Lung (tissue), 12 donors: ENCODE results near the gene RAC3. TPM values are rescaled to one million over a fixed set of nuclear protein-coding genes. Genes with fewer than 3 reads are reported as not detected.
"Not testable (repeated sequence)": the region's sequence is repeated elsewhere in the genome, so short reads cannot be mapped to it uniquely, and the experiment has no call there.

Experiments
- ATAC-seq: fragments of 200-7000 bp; cut with Tn5 transposase; one replicate; pipeline ENCODE4 v1.9.1; 2020; ENCODE audit warnings: moderate number of reproducible peaks; ENCODE audit not compliant: insufficient read depth, low FRiP score
- DNase-seq, 3 donors: peaks; one replicate each; pipeline ENCODE4 v3.0.0-alpha.2; 2013 to 2017
- H3K27ac ChIP-seq, 2 donors: one replicate each; pipeline ENCODE4 v1.5.1; 2013; ENCODE audit warnings: mild to moderate bottlenecking in 2 of 2, moderate library complexity in 2 of 2, control low read depth in 1 of 2, inconsistent platforms in 1 of 2, low read depth in 1 of 2, low read length in 1 of 2
- H3K27me3 ChIP-seq, 3 donors: one replicate each; pipeline ENCODE4 v1.5.1; 2013; ENCODE audit warnings: low read length in 2 of 3; ENCODE audit not compliant: control insufficient read depth in 3 of 3, insufficient read depth in 3 of 3
- H3K36me3 ChIP-seq, 4 donors: one replicate each; pipeline ENCODE4 v1.5.1; 2013; ENCODE audit warnings: low read length in 4 of 4, mild to moderate bottlenecking in 1 of 4, moderate library complexity in 1 of 4; ENCODE audit not compliant: control insufficient read depth in 4 of 4, insufficient read depth in 4 of 4
- H3K4me1 ChIP-seq, 5 donors: one replicate each; pipeline ENCODE4 v1.5.1; 2013; ENCODE audit warnings: low read length in 5 of 5, mild to moderate bottlenecking in 2 of 5, moderate library complexity in 1 of 5; ENCODE audit not compliant: control insufficient read depth in 5 of 5, insufficient read depth in 5 of 5
- H3K4me3 ChIP-seq: one replicate; pipeline ENCODE4 v1.5.1; 2013; ENCODE audit warnings: mild to moderate bottlenecking, control low read depth, moderate library complexity
- H3K9ac ChIP-seq, 2 donors: one replicate each; pipeline ENCODE4 v1.5.1; 2013; ENCODE audit warnings: low read length in 2 of 2, control low read depth in 1 of 2; ENCODE audit not compliant: insufficient read depth in 1 of 2
- H3K9me3 ChIP-seq, 4 donors: one replicate each; pipeline ENCODE4 v1.5.1; 2013; ENCODE audit warnings: low read length in 3 of 4, mild to moderate bottlenecking in 1 of 4, moderate library complexity in 1 of 4; ENCODE audit not compliant: control insufficient read depth in 4 of 4, insufficient read depth in 3 of 4
- WGBS, 2 donors: extraction: QIAGEN DNeasy Blood & Tissue Kit; methylation state at CpG; one replicate each; pipeline ENCODE4 v1.1.7; 2013; 5-methylcytosine and 5-hydroxymethylcytosine counted together
- polyA plus RNA-seq, 2 donors: library from polyadenylated mRNA; stranded (reverse); fragments of 200-250 nt; gene quantifications; one replicate each; pipeline ENCODE4 v1.2.1, GENCODE V29; 2013
- total RNA-seq, 2 donors: library from RNA; depleted of rRNA in 1 of 2; stranded (reverse); fragments of >200 nt in 1 of 2; gene quantifications; one replicate each; pipeline ENCODE4 v1.2.1, GENCODE V29; 2014 to 2021
- TF ChIP-seq, protein P1 (sequence below): IDR thresholded peaks from 2 replicates; pipeline ENCODE4 v1.5.1; 2012; ENCODE audit warnings: mild to moderate bottlenecking; ENCODE audit errors: control extremely low read depth, extremely low read depth
- donor health status: control.
- donor health status: control.
- donor health status: Bipolar disorder and iron deficiency.
- donor health status: healthy.
- donor health status: DM: yes; HTN: yes; CAD: no.

RAC3 gene
- total and polyA plus RNA-seq, 4 donors: 6.0 to 8.3 (median 8.1) TPM

DNA sequence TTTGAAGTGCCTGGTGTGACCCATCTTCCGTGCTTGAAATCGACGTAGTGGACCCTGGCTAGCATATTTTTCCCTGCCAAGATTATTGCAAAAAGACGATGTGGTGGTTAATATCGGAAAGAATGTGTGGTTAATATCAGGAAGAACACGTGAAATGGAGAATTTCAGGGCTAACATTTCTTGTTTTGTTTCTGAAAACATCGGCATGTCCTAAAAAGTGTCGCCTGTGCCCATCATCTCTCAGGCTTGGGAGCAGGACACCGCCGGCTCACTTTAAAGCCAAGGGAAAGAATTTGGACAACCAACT is 6.4 kb downstream of the RAC3 start:
- Histone ChIP-seq H3K9me3 (no peaks in the 10 kb centered on the region), H3K4me3 (no peak overlapping the region), H3K27ac (peak overlapping the region; percentile 72 to 97), H3K36me3 (peaks cover 0 to 4% (median 0%) of the 10 kb centered on the region in 4 donors), H3K9ac (no peak overlapping the region), H3K4me1 (peaks cover 0 to 13% (median 9%) of the 10 kb centered on the region in 5 donors), H3K27me3 (no peaks in the 10 kb centered on the region)
- TF ChIP-seq, protein P1, sequence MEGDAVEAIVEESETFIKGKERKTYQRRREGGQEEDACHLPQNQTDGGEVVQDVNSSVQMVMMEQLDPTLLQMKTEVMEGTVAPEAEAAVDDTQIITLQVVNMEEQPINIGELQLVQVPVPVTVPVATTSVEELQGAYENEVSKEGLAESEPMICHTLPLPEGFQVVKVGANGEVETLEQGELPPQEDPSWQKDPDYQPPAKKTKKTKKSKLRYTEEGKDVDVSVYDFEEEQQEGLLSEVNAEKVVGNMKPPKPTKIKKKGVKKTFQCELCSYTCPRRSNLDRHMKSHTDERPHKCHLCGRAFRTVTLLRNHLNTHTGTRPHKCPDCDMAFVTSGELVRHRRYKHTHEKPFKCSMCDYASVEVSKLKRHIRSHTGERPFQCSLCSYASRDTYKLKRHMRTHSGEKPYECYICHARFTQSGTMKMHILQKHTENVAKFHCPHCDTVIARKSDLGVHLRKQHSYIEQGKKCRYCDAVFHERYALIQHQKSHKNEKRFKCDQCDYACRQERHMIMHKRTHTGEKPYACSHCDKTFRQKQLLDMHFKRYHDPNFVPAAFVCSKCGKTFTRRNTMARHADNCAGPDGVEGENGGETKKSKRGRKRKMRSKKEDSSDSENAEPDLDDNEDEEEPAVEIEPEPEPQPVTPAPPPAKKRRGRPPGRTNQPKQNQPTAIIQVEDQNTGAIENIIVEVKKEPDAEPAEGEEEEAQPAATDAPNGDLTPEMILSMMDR: no peak
- DNase-seq (no peak), ATAC-seq (no peak)
- WGBS, 2 donors: 4 to 6% methylated on average over 10 of the region's 10 CpGs

DNA sequence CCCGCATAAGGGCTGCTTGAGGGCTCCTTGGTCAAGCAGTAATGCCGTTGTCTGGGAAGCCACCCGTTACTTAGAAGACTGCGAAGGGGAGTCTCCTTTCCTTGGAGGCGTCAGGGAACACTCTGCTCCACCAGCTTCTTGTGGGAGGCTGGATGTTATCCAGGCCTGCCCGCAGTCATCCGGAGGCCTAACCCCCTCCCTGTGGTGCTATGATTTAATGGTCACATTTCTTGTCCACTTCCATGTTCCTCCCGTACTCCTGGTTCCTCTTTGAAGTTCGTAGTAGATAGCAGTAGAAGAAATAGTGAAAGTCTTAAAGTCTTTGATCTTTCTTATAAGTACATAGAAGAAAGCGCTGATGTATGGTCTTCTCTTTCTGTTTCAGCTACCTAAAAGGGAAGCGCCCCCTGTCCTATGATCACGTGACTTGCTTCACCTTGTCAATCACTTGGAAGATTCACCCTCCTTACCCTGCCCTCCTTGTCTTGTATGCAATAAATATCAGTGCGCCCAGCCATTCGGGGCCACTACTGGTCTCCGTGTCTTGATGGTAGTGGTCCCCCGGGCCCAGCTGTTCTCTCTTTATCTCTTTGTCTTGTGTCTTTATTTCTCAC is 7.4 kb downstream of the RAC3 start:
- peaks cover 0 to 13% (median 9%) of the 10 kb centered on the region in 5 donors for H3K4me1 ChIP-seq
- not testable (repeated sequence) for H3K9me3 ChIP-seq, DNase-seq, ATAC-seq, H3K36me3 ChIP-seq, H3K27ac ChIP-seq, H3K9ac ChIP-seq, H3K27me3 ChIP-seq, H3K4me3 ChIP-seq
- 83 to 84% methylated on average over 16 of the region's 16 CpGs for WGBS, 2 donors

DNA sequence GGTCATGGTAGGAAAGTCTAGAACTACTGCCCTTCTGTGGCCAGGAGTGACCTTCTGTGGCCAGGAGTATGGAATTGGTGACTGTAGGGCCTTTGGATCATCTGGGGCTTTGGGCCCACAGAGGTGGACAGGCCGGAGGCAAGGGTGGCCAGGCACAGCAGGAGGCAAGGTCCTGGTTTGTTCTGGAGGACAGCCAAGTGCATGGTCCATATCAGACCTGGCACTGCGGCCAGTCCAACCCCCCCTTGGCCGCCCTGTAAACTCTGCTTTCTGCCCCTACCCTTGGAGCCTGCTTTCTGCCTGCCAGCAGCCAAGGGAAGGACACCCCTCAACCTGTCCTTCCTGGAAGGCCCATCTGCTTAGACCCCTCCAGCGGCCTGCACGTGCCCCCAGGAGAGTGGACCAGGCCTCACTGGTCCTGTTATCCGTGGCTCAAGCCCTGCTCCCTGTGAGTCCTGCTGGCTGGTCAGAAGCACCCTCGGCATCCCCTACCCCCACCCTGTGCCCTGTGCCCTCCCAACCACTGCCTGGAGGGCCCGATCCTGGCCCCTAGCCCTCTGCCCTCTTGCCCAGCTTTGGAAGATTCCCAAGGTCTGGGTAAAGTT is 8.3 kb downstream of the RAC3 start:
- ATAC-seq (no peak), DNase-seq (no peak)
- H3K4me1 ChIP-seq: peaks cover 0 to 13% (median 9%) of the 10 kb centered on the region in 5 donors
- no peak overlapping the region for H3K9ac ChIP-seq
- no peaks in the 10 kb centered on the region for H3K9me3 ChIP-seq
- no peak overlapping the region for H3K27ac ChIP-seq
- no peak overlapping the region for H3K4me3 ChIP-seq
- TF ChIP-seq, protein P1: no peak
- H3K36me3 ChIP-seq: peaks cover 0 to 3% (median 0%) of the 10 kb centered on the region in 4 donors
- WGBS, 2 donors: 96 to 98% methylated on average over 8 of the region's 8 CpGs
- H3K27me3 ChIP-seq: no peaks in the 10 kb centered on the region

DNA sequence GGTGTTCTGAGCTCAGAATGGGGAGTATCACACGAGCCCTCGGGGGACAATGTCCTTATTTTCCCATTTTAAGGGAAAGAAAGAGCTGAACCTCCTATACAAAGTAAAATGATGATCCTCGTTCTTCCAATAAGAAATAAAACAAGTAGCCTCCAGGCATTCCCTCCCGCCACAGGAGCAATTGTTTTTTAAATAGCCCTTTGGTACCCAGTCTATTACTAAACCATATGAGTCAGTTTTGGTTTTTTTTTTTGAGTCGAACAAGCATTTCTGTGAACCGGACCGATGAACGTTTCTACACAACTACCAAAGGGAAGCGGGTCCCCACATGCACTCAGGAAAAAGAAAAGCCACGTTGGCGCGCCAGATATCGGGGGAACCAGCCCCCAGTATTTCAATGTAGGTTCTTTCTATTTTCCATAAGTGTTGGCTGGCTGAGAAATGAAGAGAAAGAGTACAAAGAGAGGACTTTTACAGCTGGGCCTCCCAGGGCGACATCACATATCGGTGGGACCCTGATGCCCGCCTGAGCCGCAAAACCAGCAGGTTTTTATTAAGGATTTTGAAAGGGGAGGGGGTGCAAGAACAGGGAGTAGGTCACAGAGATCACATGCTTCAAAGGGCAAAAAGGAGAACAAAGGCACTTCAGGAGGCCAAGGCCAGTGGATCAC is 9.8 kb downstream of the RAC3 start:
- Histone ChIP-seq H3K4me3 (no peak overlapping the region), H3K9ac (no peak overlapping the region), H3K4me1 (peaks cover 0 to 12% (median 5%) of the 10 kb centered on the region in 5 donors), H3K27ac (no peak overlapping the region), H3K9me3 (no peaks in the 10 kb centered on the region), H3K36me3 (no peaks in the 10 kb centered on the region), H3K27me3 (no peaks in the 10 kb centered on the region)
- WGBS, 2 donors: 80 to 85% methylated on average over 17 of the region's 17 CpGs
- ATAC-seq (no peak), DNase-seq (no peak)
- TF ChIP-seq, protein P1: no peak
